Activated CD8-positive, alpha-beta memory T cell treated with anti-CD3 and anti-CD28 coated beads, Interleukin-2, amount 50 U/mL, for 24 hours (primary cell): Measurements from ENCODE around the gene DOCK1.

Experiments used
- DNase-seq: peaks from one replicate; pipeline ENCODE4 v3.0.0-alpha.2; 2020; ENCODE audit errors: extremely low read depth

DOCK1 gene

DNA sequence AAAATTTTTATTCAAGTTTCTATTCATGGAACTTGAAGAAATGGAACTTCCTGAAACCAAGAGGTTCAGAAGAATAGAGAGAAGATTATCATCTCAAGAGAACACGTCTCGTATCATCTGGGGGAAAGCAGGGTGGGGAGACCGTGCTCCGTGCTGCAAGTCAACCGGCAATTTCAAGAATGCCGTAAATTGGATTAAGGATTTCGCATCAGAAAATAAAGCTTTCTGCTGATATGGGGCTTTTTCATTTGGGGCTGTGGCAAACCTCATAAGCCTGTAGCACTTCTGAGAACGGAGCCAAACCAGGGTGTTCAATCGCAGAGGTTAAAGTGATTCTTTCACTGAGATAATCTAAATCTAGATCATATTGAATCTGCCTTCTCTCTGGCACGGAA is 493.7 kb downstream of the DOCK1 start:
- no peak for DNase-seq

DNA sequence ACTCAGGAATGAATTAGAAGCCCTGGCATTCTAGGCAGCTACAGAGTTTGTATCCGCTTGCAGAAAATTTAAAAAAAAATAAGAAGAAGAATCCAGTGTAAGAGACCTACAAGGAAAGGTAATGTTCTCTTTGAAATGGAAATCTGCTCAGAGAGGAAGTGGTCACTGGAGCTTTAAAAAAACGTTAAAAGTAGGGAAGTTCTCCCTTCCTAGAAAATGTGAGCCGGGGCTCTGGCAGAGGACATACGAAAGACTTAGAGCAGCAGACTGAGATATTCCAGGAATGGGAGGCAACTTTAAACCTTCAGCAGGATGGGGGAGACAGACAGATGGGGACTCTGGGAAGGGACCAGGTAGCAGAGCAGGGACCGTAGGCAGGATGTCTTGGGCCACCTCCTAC is 494.4 kb downstream of the DOCK1 start:
- no peak for DNase-seq

DNA sequence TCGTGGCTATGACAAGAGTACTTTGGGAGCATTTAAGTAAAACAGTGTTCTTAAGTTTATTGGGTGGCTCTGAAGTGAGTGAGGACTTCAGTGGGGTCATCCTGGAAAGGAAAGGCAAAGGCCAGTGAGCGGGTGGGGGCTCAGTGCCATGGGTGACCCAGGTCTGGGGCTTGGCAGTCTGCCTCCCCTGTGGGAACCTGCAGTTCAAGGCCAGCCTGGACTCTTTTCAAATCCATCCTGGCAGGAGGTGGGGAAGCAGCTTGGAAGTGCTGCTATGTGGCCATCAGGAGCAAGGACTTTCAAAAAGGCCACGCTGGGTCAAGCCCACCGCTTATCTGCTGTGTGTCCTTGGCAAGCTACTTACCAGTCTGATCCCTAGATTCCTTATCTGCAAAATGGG is 495.0 kb downstream of the DOCK1 start:
- DNase-seq = no peak

DNA sequence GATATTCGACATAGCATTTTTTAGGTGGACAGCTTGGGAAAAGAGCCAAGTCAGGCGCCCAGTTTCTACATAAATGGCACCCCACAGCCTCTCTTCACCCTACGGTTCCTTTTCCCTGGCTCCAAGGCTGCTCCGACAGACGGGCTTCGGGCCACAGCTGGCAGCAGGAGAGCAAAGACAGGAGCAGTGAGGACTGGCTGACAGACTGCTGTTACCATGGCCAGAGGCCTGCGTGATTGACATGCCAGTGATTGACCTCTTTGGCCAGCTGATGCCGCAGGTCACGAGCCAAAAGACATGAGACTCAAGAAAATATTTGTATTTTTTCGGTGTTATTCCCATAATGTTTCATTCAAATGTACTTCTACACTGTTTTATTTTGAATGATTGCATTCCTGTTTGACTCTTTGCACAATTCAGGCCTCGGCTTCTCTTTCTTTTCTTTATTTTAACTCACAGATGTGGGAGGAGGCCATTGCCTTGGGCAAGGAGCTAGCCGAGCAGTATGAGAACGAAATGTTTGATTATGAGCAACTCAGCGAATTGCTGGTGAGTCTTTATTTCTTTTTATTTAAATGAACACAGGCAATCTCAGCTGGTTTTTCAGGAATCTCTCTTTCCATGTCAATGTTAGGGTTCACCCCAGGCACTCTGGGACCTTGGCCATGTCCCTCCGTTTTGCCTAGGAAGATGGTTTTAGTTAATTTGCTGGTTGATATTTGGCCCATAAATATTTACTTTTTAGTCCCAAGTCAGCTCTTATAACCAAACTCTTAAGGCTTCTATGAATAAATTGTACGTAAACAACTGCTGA is 497.6 kb downstream of the DOCK1 start:
- no peak for DNase-seq

DNA sequence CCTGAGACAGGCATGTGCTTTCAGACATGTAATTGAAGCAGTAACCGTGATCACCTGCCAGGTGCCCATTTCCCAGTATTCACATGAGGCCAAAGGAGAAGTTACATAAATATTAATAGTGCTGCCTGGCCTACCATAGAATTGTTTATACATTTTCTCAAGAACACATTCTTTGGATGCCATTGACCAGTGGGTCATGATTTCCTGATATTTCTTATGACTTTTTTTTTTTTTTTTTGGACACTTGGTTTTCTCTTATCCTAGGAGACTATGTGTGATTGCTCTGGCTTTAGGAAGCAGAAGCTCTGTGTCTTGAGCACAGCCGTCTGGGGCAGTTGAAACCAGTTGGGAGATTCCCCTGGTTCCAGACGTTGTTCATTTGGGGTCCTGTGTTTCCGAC is 500.0 kb downstream of the DOCK1 start:
- DNase-seq = no peak

DNA sequence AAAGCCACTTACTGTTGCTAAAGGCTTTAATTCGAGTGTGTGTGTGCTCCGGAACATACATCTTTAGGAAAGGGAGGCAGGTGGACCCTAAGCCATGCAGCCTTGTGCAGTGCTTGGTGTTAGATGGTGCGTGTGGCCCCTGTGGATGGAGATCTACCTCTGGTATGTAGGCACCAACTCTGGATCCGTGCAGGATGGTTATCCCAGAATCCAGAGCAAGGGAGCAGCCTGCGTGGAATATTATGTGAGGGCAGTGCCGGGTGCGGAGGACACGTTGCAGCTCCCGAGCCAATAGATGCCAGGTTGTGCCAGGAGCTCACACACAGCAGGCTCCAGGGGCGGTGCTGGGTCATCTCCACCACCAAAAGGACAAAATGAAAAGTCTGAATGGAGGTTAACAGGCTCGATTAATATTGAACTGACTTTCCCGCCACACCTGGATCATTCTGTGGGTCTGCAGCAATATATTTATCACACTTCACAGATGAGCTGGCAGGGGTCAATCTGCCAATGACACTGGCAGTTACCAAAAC is 500.9 kb downstream of the DOCK1 start:
- no peak for DNase-seq

DNA sequence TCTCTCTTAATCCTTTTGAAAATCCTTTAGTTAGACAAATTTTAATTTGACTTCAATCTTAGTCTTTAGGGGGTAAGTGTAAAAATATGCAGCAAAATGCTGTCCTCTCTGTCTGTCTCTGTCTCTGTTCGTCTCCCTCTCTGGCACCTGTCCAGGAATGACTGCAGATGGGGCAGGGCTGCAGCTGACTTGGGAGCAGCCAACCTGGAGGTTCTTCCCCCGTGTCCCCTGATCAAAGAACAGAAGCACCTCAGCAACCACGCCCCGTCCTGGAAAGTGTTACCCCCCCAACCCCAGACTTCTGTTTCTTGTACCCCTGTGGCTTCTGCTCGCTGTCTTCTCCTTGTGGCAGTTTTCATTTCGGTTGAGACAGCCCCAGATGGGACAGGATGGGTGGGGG is 502.3 kb downstream of the DOCK1 start:
- DNase-seq = no peak

DNA sequence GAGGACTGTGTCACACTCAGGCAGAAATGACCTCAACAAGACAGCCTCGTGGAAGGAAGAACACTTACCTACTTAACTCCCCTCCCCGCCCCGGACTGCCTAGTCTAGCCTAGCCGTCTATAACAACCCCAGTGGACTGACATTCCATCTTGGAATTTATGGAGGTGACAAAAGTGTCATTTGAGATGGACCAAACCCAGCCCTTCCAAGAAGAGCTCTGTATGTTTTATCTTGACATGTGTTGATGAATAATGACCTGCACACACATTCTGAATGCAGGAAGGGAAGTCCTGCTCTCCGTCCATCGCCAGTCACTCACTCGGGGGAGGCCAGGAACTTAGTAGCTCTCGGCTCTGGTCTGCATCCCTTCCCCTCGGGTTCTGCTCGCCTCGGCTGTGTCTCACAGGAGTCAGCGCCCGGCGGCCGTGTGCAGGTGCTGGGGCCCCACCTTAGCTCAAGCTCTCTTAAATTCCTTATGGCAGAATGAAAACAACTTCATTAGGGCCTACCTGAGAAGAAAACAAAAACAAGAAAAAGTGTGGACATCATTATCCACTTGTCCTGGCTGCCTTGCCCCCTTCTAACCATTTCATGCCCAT is 503.0 kb downstream of the DOCK1 start:
- no peak for DNase-seq

DNA sequence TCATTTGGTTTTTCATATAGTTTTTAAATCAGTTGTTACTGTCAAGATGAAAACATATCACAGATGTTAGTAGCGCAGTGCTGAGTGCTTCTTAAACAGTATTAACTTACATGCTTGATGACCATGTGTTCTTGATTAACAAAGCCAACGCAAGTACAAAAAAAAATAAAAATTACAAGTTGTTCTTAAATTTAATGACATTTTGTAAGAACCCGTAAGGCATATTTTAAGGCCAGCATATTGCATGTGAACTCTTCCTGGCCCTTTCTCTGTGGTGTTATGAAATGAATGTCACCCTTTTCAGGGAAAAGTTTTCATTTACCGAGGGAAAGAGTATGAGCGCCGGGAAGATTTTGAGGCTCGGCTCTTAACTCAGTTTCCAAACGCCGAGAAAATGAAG is 503.5 kb downstream of the DOCK1 start:
- no peak for DNase-seq

DNA sequence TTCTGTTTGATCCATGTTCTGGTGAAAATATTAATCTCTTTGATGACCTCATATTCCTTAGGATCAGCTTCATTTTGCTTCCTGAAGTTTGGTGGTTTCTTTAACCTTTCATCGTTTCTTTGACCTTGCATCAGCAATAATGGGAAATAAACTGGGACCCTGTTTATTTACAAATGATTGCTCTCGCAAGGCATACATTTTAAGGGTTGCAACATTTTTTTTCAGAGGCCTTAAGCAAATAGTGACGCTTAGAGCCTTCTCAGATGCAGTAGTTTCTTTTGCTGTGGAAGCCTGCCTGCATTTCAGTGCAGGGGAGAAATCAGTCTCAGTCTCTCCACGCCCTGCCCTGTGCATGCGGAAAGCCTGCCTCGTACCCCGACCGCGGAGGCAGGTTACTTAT is 504.8 kb downstream of the DOCK1 start:
- DNase-seq = no peak

DNA sequence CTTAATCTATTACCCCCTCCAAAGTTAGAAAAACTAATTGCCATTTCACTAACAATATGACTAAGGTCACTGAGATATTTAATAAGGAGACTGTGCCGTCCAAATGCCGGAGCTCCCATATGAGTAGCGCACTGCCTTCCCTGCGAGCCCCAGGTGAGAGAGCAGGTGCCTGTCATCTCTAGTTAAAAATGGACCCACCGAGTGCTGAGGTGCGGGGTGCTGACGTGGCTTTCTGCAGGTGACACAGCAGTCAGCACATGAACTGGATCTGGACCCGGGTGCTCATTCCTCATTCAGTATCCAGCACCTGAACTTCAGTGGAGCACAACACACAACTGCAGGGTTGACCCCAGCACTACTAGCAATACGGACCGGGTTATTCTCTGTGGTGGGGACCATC is 505.8 kb downstream of the DOCK1 start:
- DNase-seq = no peak

DNA sequence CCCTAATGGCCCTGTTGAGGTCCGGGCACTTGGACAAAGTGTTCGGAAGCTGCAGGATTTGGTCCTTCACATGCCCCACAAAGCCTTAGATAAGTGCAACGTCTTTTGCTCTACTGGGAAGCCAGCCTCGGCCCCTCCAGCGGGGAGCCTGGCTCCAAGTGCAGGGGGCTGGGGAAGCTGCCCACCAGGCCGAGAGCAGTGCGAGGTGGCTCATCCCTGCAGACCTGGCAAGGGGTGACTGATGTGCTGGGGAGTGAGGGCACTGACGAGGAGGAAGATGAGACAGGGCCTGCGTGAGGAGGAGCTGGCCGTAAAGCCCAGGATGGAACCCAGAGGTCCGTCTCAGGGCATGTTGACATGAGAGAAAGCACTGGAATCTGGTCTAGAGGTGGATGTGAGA is 508.1 kb downstream of the DOCK1 start:
- no peak for DNase-seq

DNA sequence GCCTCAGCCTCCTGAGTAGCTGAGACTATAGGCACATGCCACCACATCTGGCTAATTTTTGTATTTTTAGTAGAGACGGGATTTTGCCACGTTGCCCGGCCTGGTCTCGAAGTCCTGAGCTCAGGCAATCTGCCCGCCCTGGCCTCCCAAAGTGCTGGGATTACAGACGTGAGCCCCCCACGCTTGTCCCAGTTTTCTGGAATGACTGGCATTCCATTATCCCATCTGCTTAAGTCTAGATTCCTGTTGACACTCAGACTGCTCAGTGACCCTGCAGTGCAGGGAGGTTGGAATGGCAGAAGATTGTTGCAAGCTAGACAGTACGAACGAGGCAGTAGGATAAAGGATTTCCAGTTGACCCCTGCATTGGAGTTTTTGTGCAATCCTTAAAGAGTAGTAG is 508.8 kb downstream of the DOCK1 start:
- no peak for DNase-seq

DNA sequence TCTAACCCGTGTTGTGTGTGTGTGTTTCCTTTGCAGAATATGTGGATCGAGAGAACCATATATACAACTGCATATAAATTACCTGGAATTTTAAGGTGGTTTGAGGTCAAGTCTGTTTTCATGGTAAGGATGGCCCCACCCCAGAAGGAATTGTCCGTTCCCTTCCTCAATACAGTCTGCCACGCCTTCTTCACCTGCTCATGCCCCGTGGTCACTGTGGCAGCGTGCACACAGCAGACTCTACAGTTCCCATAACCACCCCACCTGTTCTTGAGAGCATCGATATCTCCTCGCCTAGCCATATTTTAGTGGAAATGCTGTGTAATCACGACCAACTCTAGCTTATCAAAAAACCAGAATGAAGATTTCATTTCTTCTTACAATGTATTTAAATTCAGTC is 509.9 kb downstream of the DOCK1 start:
- no peak for DNase-seq

DNA sequence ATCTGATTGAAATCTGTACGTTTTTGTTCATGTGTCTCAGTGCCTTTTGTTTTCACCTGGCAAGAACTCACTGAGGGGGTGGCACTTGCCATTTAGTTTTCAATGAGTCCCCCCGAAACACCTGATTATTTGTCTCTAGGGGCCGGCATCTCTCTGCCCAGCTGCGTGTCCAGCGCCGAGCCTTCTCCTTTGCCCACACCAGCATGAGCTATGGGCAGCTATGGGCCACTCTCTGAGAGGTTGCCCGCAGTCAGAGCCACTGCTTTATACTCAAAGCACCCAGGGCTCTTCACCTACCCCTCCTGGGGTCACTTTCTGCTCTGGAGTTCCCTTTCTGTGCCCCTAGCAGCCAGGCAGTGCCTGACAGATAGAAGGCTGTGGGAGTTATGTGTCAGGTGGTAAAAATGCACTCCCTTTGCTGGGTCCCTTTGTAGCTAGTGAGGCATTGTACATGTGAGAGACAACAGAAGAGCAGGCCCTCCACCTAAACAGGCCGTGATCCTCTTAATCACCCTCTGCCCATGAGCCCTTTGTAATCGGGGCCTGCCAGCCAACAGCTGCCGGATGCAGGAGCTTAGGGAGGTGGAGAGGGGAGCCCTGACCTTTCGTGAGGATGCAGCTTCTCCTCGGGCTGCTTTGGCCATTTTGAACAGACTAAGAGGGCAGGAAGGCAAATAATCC is 510.8 kb downstream of the DOCK1 start:
- no peak for DNase-seq

DNA sequence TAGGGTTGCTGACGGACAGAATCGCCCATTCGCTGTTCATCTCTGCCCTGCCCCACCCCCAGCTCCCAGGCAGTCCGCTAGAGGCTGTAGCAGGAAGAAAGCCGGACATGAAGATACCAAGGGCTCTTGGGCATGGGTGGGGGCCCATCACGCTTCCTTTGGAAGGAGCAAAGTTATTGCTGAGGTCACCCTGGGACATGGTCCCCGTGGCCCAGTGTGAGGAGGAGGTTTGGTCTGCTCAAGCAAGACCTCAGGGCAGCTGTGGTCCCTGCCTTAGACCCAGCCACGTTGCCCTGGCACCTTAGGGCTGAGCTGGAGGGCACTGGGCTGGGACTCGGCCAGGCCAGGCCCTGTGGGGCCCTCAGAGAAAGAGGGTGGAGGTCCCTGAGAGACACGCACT is 511.8 kb downstream of the DOCK1 start:
- DNase-seq = no peak

DNA sequence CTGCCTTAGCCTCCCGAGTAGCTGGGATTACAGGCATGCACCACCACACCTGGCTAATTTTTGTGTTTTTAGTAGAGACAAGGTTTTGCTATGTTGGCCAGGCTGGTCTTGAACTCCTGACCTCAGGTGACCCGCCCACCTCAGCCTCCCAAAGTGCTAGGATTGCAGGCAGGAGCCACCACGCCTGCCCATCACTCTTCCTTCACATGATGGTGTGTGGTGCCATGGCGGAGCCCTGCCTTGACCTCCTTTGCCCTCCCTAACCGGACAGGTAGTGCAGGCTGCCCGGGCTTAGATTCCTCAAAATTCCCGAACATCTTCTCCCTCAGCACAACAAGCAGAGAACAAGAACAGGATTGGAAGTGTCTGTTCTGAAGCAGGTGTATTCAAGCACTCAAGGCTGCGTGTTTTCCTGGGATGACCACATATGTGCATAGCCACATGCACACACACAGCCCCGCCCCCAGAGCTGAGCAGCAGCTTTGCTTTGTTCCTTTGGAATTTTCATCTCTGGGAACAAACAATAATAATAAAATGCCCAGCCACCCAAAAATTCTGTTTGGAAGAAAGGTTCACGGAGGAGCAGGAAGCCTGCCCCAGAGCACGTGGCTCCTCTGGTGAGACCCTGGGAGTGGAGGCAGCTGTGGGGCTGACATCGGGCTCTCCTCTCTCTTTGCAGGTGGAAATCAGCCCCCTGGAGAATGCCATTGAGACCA is 512.6 kb downstream of the DOCK1 start:
- no peak for DNase-seq

DNA sequence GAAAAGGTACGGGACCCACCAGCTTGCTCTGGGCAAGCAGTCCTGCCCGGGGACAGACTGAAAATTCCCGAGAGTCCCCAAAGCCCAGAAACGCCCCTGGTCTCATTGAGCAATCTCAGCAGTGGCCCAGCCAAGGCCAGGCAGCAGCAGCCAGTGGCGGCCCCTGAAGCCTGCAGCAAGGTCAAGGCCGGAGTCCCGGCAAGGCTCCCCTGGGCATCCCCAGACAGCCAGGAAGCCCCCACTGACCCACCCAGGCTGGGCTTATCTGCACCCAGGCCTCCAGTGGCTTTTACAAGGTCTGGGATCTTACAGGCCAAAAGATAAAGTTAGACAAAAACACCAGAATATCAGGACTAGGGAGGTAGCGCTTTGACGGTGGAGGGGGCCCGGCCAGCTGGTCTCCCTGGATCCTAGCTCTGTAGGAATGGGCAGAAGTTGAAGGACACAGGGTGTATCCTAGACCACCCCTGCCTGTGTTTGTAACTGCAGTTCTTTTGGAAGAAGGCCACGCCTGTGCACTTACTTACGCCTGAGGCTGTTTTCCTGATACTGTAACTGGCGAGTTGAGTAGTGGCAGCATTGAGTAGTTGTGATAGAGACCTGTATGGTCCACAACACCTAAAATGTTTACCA is 513.4 kb downstream of the DOCK1 start:
- DNase-seq = no peak

DNA sequence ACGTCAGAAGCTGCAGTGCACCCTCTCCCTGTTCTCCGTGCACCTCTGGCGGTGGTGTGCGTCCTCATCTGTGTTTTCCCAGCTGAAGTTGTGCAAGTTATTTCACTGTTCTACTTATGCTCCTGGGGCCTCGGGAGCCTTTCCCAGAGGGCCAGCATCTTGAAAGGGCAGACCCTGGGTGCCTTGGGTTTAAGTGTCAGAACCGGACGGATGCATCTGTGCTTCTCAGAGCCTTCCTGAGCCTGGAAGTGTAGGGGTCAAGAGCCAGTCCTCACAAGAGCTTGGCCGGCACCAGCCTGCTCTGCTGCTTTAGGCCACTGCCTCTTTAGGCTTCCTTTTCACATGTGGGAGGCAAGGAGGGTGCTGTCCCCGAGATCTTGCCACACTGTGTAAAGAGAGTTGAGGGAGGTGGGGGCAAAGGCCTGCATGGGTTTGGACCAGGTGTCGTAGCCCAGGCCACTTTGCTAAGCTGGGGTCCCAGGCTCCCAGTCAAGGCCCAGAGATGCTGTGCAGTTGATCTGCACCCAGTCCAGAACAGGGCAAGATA is 515.0 kb downstream of the DOCK1 start:
- DNase-seq = no peak

DNA sequence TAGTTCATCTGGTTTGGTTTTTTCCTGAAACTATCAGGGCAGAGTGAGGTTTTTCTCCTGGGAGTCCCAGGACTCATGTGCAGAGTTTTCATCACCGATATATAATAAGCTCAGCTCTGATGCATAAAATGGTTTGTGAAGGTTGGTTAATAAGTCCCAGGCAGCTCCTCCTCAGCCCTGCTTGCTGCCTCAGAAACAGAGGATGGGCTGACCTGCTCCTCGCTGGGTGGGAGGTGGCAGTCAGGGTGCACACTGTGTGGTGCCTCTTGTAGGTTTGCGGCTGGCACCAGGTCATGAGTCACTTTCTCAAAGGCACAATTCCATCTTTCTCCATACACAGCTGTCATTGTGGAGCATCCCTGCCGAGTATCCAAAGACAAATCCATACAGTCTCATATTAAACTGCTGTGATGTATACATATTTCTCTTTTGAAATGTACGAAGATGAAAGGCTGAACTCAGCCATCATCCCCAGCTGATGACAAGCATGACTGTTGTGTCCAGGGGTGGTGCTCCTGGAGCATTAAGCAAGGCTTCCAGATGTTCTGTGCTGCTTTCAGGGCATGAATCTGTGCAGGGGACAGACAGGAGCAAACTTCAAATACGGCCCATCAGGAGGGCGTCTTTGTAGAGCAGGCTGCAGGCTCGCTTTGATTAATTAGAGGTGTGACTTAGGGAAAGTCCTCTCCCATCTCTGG is 518.1 kb downstream of the DOCK1 start:
- DNase-seq = no peak
